Measurements from ENCODE around the gene EEFSEC.

DNA sequence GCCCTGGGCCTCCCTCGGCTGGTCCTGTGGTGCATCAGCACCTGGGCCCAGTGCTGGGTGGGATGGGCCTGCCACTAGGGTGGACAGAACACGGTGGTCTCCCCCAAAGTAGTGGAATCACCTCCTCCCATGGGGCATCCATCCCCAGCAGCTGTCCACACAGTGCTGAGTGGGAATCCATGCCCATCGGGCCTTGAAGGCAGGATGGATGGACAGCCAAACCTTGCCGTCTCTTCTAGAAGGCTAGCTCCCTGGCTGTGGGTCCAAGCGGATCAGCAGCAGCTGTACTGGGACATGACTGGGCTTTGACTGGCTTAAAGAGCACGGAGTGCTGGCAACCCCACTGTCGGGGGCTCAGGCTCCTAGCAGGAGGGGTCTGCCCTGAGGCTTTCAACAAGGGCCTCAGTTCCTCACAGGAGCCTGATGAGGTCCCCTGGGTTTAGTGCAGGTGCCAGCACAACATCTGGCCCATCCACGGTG lies 189.5 kb downstream of the EEFSEC start:
- TF ChIP-seq POLR2A (IDR thresholded peaks at IDR 0.05; ENCODE audit: low read depth, low read length) (no peak), MXI1 (IDR thresholded peaks at IDR 0.05; ENCODE audit: borderline replicate concordance, low read depth, low read length) (no peak), SMC3 (IDR thresholded peaks at IDR 0.05; ENCODE audit: low read depth, low read length) (no peak), CEBPB (IDR thresholded peaks at IDR 0.05; ENCODE audit: low read depth, low read length) (no peak)
- TF ChIP-seq, protein P1, sequence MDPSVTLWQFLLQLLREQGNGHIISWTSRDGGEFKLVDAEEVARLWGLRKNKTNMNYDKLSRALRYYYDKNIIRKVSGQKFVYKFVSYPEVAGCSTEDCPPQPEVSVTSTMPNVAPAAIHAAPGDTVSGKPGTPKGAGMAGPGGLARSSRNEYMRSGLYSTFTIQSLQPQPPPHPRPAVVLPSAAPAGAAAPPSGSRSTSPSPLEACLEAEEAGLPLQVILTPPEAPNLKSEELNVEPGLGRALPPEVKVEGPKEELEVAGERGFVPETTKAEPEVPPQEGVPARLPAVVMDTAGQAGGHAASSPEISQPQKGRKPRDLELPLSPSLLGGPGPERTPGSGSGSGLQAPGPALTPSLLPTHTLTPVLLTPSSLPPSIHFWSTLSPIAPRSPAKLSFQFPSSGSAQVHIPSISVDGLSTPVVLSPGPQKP (IDR thresholded peaks at IDR 0.05; ENCODE audit: borderline replicate concordance, low read depth, low read length), result no peak
- TF ChIP-seq, protein P2, sequence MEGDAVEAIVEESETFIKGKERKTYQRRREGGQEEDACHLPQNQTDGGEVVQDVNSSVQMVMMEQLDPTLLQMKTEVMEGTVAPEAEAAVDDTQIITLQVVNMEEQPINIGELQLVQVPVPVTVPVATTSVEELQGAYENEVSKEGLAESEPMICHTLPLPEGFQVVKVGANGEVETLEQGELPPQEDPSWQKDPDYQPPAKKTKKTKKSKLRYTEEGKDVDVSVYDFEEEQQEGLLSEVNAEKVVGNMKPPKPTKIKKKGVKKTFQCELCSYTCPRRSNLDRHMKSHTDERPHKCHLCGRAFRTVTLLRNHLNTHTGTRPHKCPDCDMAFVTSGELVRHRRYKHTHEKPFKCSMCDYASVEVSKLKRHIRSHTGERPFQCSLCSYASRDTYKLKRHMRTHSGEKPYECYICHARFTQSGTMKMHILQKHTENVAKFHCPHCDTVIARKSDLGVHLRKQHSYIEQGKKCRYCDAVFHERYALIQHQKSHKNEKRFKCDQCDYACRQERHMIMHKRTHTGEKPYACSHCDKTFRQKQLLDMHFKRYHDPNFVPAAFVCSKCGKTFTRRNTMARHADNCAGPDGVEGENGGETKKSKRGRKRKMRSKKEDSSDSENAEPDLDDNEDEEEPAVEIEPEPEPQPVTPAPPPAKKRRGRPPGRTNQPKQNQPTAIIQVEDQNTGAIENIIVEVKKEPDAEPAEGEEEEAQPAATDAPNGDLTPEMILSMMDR (conservative IDR thresholded peaks at IDR 0.05; ENCODE audit: low read depth, low read length), result no peak
